Tibial nerve (tissue), 3 donors: ENCODE results near the gene IL16.

ENCODE experiments used
- CTCF ChIP-seq, 5 experiments: fragments of 200-600 bp in 3 of 5; fragments of 450-650 bp in 2 of 5; sonication (generic) in 3 of 5; IDR thresholded peaks; one replicate each; pipeline ENCODE4 v1.5.1; 2016 to 2019; ENCODE audit warnings: antibody characterized with exemption in 5 of 5, mild to moderate bottlenecking in 3 of 5, moderate library complexity in 2 of 5
- POLR2A ChIP-seq, 2 donors: fragments of 450-650 bp; IDR thresholded peaks; one replicate each; pipeline ENCODE4 v1.6.1; 2017; ENCODE audit warnings: antibody characterized with exemption in 2 of 2, mild to moderate bottlenecking in 2 of 2, moderate library complexity in 2 of 2

- TF ChIP-seq CTCF (IDR thresholded peaks at IDR 0.05) (no peak), POLR2A (IDR thresholded peaks at IDR 0.05) (no peak)
Observed at GRCh38 chr15:81308260-81308659, 111.6 kb downstream of the IL16 start.
